ENCODE results near the gene LMCD1. TPM values are rescaled to one million over a fixed set of nuclear protein-coding genes. Genes with fewer than 3 reads are reported as not detected.

LMCD1 gene
- total RNA-seq, 1 donor from 2014 or later: 69.0 TPM

DNA sequence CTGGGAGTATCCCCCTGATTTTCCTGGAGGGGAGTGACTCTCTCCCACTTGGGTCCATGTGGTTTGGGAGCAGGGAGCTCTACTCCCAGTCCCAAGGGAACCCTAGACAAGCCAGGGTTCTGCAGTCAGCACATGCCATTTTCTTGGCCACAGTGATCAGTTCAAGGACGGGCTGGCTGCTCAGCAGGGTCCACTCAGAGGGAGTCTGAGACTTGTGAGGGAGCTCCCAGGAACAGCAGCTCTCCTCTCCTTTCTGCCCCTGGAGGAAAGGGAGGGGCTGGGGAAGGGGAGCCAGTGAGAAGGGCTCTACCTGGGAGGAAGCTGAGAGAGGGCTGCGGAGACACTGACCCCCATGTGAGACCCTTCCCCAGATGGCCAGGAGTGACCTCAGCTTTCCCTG lies 29.1 kb upstream of the LMCD1 start:
- TF ChIP-seq, protein P1, sequence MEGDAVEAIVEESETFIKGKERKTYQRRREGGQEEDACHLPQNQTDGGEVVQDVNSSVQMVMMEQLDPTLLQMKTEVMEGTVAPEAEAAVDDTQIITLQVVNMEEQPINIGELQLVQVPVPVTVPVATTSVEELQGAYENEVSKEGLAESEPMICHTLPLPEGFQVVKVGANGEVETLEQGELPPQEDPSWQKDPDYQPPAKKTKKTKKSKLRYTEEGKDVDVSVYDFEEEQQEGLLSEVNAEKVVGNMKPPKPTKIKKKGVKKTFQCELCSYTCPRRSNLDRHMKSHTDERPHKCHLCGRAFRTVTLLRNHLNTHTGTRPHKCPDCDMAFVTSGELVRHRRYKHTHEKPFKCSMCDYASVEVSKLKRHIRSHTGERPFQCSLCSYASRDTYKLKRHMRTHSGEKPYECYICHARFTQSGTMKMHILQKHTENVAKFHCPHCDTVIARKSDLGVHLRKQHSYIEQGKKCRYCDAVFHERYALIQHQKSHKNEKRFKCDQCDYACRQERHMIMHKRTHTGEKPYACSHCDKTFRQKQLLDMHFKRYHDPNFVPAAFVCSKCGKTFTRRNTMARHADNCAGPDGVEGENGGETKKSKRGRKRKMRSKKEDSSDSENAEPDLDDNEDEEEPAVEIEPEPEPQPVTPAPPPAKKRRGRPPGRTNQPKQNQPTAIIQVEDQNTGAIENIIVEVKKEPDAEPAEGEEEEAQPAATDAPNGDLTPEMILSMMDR (conservative IDR thresholded peaks at IDR 0.05; ENCODE audit: low read depth, low read length): no peak
- no peak for DNase-seq (ENCODE audit: low read depth)
- H3K4me3 ChIP-seq (ENCODE audit: low read depth, low read length): no peak overlapping the region

DNA sequence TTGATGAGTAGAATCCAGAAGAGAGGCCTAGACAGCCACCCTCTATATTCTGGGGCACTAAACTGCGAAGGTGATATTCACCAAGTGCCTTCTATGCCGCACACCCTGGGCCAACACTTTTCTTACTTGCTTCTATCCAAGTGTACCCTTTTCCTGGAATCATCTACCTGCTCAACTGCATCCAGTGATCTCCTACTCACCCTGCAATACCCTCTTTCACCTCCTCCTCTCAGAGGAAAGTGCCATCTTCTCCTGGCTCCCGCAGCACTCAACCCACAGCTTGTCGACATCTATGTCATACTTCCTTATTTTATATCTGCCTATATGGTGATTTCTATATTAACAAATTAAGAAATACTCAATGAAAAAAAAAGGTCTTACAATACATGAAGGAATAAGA lies 28.6 kb upstream of the LMCD1 start:
- DNase-seq (ENCODE audit: low read depth): no peak
- no peak overlapping the region for H3K4me3 ChIP-seq (ENCODE audit: low read depth, low read length)
- TF ChIP-seq, protein P1 (conservative IDR thresholded peaks at IDR 0.05; ENCODE audit: low read depth, low read length): no peak

DNA sequence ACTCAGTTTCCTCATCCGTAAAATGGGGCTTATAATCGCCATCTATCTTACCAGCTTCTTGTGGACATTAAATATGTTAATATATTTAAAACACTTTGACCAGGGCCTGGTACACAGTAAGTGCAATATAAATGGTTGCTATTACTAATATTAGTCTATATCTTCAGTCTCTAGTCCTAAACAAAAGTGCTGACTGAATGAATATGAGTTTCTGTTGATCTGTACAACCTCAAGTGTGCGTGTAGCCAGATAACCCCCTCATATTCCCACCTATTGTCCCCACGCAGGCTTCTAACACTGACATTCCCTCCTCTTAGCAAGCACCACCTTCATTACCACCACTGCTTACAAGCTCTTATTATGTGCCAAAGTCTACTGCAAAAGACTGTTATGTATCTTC lies 27.6 kb upstream of the LMCD1 start:
- TF ChIP-seq, protein P1 (conservative IDR thresholded peaks at IDR 0.05; ENCODE audit: low read depth, low read length): no peak
- H3K4me3 ChIP-seq (ENCODE audit: low read depth, low read length): no peak overlapping the region
- no peak for DNase-seq (ENCODE audit: low read depth)

DNA sequence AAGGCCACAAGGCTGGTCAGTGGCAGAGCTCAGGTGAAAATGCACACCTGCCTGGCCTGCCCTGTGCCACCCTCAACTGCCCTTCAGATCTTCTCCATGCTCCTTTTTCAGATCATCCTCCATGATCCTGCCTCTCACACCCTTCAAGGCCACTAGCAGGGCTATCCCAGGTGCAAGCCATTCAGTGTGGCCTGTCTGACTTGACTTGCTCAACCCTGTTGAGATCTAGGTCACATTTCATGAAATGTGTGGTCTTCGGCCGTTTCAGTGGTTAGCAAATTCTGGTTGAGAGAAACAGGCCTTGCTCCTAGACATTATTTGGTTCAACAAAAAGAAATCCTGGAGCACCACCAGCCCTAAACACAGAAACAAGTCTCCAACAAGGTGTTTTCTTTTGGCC lies 26.6 kb upstream of the LMCD1 start:
- TF ChIP-seq, protein P1 (conservative IDR thresholded peaks at IDR 0.05; ENCODE audit: low read depth, low read length): no peak
- no peak for DNase-seq (ENCODE audit: low read depth)

DNA sequence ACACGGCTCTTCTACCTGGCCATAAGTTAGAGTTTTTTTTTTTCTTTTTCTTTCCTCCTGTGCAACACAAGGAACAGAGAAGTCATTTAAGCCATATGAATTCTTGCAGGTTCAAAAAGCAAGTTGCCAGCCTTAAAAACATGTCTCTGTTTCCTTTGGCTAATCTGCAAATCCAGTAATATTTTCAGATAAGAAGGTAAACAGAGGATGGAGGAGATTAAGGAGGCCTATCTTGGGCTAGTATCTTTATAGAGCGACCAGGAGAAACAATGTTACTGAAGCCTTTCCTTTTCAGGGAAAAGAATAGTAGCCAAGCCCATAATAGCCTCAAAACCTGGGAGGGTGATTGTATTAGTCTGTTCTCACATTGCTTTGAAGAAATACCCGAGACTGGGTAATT lies 20.9 kb upstream of the LMCD1 start:
- H3K4me3 ChIP-seq (ENCODE audit: low read depth, low read length): no peak overlapping the region
- TF ChIP-seq, protein P1 (conservative IDR thresholded peaks at IDR 0.05; ENCODE audit: low read depth, low read length): no peak
- DNase-seq (ENCODE audit: low read depth): no peak

More for the DNA sequence above, 26.6 kb upstream of the LMCD1 start:
- H3K4me3 ChIP-seq (ENCODE audit: low read depth, low read length): no peak overlapping the region

DNA sequence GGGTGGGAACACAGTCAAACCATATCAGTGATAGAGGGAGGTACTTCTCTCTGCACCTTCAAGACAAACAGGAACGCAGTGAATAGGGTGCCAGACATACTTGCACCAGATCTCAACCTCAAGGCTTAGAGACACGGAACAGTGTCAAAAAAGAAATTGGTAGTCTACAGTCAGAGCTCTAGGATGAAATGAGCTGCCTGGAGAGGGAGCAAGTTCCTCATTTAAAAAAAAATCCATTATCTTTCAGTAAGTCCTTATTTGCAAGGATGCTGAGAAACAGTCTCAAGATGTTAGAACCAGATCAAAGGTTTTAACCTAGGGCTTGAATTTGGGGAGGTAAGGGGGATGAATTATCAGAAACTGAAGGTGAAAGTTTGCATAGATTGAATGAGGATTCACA lies 20.2 kb upstream of the LMCD1 start:
- no peak for DNase-seq (ENCODE audit: low read depth)
- no peak overlapping the region for H3K4me3 ChIP-seq (ENCODE audit: low read depth, low read length)
- TF ChIP-seq, protein P1 (conservative IDR thresholded peaks at IDR 0.05; ENCODE audit: low read depth, low read length): peak; percentile 21

DNA sequence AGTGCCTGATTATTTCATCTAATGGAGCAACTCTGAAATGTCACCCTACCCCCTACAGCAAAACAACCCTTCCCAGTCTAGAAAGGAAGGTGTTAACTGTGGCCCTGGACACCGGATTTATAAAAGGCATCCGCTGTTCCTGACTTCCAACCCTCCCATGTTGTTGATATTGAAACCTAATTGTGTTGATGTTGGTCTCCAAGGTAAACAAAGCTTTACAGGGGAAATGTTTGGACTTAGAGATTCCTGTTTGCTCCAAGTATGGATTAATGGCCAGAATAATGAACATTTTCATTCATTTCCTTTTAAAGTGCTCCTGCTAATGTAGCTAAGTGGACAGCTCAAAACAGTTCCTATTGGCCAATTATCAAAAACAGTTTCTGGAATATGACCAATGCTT lies 19.4 kb upstream of the LMCD1 start:
- DNase-seq (ENCODE audit: low read depth): no peak
- TF ChIP-seq, protein P1 (conservative IDR thresholded peaks at IDR 0.05; ENCODE audit: low read depth, low read length): no peak
- H3K4me3 ChIP-seq (ENCODE audit: low read depth, low read length): no peak overlapping the region

Measured in epithelial cell of proximal tubule (primary cell).